ENCODE measurements around the gene WWOX. TPM values are rescaled to one million over a fixed set of nuclear protein-coding genes. Genes with fewer than 3 reads are reported as not detected.

Gene WWOX
- total RNA-seq, 1 donor from 2014 or later, result 8.6 TPM

GRCh38 chr16:79169239-79169638 lies 1069.8 kb downstream of the WWOX start:
- intact Hi-C loops (cut with DNase I), result no loop called here
- DNase-seq (ENCODE audit: low spot score), result no peak

- intact Hi-C loops (cut with DNase I), result no loop called here
- DNase-seq (ENCODE audit: low spot score), result no peak
Measured at GRCh38 chr16:79170555-79171246, 1071.2 kb downstream of the WWOX start.

DNA sequence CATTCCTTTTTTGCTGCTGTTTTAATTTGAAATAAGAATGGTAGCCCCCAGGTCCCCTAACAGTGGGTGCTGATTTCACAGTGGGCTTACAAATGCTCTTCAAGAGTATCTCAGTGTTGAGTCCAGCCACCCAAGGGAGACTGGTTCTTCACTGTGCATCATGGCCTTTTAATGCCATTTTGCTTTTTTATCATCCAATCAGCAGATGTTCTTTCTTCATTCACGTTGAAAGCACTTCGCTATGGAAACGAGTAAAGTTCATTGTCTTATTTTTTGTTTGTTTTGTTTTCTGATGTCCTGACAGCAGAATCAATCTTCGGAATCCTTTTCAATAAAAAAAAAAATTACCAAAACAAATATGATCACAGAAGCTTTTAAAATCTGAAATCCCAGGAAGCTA lies 1072.0 kb downstream of the WWOX start:
- intact Hi-C loops (cut with DNase I), result no loop called here
- DNase-seq (ENCODE audit: low spot score), result no peak

- DNase-seq (ENCODE audit: low spot score), result no peak
- intact Hi-C loops (cut with DNase I), result no loop called here
Measured at GRCh38 chr16:79171931-79172705, 1072.7 kb downstream of the WWOX start.

DNA sequence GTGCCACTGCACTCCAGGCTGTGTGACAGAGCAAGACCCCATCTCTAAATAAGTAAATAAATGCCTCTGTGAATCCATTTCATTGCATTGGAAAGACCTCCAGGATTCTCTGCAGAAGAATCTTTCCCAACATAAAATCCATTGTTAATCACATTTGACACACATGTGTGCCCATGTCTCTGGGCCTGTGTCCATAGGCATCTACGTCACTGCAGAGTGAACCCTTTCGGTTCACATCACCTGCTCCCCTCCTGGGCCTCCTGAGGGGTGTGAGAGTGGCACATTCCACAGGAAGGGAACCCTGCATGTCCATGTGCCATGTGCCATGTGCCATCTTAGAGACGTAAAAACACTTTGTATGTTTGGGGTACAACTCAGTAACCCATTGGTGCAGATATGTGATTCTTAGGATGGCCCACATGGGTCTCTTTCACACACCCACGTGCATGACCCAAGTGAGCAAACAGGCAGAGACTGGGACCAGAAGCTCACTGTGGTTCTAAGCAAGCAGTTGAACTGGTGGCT lies 1073.6 kb downstream of the WWOX start:
- intact Hi-C loops (cut with DNase I), result no loop called here
- no peak for DNase-seq (ENCODE audit: low spot score)

DNA sequence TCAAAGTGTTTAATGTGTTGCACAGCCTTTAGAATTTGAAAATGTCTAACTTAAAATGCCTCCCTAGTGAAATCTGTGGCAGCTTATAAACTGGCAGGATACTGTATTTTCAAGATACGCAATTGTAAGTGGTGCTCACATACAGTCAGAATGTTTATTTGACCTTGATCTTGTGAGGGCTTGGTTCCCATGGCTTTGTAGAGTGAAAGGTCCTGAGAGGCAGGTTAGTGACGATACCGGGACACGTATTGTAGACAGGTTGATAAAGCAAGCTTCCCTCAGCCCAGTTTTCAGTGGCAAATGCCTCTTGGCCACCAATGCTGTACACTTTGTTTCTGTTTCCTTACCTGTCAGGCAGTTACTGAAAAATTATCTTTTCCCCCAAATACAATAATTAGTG lies 1074.5 kb downstream of the WWOX start:
- no peak for DNase-seq (ENCODE audit: low spot score)

GRCh38 chr16:79175286-79176057 lies 1076.0 kb downstream of the WWOX start:
- intact Hi-C loops (cut with DNase I), result no loop called here
- no peak for DNase-seq (ENCODE audit: low spot score)

More for the DNA sequence above, 1074.5 kb downstream of the WWOX start:
- intact Hi-C loops (cut with DNase I), result no loop called here

DNA sequence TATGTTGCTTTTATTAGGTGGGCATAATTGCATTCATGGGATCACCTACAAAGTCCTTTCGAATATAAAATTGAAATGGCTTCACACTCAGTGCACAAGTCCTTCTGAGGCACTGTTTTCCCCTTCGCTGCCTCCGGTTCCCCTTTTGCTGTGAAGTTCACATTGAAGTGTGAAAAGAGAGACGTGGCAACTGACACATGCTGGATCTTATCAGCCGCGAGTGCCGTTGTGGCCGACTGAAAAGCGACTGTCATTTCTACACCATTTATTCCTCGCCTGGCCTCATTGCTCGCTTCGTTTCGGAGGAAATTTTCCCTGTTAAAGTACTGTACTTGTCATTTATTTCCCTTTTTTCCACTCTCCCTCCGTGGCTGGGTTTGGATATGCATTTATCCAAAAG lies 1077.6 kb downstream of the WWOX start:
- no peak for DNase-seq (ENCODE audit: low spot score)
- intact Hi-C loops (cut with DNase I), result no loop called here

- intact Hi-C loops (cut with DNase I), result no loop called here
- no peak for DNase-seq (ENCODE audit: low spot score)
Measured at GRCh38 chr16:79181419-79181818, 1082.0 kb downstream of the WWOX start.

DNA sequence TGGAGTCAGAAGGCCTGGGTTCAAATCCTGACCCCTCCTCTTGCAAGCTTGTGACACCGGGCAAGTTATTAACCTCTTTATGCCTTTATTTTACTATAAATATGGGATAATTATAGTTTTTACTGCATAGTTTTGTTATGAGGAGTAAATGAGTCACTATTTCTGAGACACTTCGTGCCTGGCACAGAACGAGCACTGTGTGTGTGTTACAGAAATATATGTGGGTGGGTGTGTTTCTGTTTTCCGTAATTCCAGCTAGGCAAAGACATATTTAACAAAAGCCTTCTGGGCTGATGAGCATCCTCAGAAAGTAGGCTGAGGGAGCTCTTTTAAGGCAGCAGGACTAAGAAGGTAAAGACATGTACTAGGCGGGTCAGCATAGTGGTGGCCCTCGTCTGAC lies 1083.2 kb downstream of the WWOX start:
- intact Hi-C loops (cut with DNase I), result no loop called here
- no peak for DNase-seq (ENCODE audit: low spot score)

GRCh38 chr16:79183571-79183970 lies 1084.1 kb downstream of the WWOX start:
- intact Hi-C loops (cut with DNase I), result no loop called here
- no peak for DNase-seq (ENCODE audit: low spot score)

DNA sequence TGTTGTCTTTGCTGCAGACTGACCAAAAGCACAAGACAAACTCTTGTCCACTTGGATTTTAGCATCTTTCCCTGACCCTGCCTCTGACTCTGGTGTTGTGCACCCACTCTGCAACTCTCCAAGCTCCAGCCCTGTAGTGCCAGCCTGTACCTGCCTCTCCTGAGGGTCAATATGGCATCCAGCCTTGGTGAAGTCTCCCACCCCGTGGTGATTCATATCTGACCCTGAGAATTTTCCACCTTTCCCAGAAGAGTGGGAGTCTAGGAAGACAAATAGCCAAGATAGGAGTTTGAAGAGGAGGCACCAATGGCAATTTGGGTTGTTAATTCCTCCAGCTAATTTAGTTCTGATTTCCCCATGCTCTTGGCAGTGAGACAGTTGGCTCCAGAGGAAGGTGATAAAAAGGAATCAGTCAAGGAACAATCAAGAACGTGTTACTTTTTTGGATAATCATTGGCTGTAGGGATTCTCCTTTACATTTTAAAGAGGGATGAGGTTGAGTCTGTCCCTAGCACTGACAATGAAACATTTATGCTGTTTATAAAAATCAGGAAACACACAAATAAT lies 1085.1 kb downstream of the WWOX start:
- DNase-seq (ENCODE audit: low spot score), result no peak
- intact Hi-C loops (cut with DNase I), result no loop called here

GRCh38 chr16:79185711-79186110 lies 1086.3 kb downstream of the WWOX start:
- intact Hi-C loops (cut with DNase I), result no loop called here
- no peak for DNase-seq (ENCODE audit: low spot score)

GRCh38 chr16:79186196-79186595 lies 1086.7 kb downstream of the WWOX start:
- no peak for DNase-seq (ENCODE audit: low spot score)
- intact Hi-C loops (cut with DNase I), result no loop called here

DNA sequence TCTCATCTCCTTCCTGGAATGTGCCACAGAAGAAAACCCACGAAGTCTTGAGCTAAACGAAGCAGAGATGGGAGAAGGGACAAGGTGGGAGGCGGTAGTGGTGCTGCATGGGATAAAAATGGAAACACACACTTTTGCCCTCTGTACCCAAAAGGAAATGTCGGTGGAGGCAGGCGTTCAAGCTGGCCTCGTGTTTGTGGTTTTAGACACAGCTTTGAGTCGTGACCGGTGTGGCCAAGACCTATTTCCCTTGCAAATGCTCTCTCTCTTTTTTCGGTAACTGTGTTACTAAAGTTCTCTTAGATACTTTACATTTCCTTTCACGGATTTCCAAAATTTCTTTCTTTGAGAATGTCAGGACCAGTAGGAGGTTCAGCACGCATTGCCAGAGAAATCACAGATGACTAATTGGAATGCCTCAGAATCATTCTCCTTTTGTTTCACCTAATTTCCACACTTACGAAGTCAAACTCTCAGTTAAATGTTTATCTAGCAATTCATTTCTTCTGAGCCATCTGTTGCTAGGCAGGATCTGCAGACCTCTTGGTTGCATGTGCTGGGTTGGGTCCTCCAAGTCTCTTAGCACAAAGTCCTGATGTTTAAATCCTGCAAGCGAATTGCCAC lies 1088.8 kb downstream of the WWOX start:
- intact Hi-C loops (cut with DNase I), result no loop called here
- no peak for DNase-seq (ENCODE audit: low spot score)

DNA sequence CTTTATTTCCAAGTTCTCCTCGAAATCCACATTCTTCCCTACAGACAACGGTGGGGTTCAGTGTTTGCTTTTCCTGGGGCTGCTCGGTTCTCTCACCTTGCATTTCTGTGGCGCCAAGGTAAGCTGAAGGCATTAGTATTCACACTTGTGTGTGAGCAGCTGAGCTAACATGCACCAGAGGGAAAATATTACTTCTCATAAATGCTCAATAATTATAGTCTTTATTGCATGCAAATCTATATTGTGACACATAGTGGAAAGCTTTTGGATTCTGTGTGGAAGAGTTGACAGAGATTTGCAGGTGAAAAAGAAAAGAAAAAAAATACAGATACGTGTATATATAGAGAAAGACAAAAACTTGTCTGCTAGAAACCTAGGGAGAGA lies 1089.3 kb downstream of the WWOX start:
- intact Hi-C loops (cut with DNase I), result no loop called here
- DNase-seq (ENCODE audit: low spot score), result no peak

- intact Hi-C loops (cut with DNase I), result no loop called here
Measured at GRCh38 chr16:79190542-79190941, 1091.1 kb downstream of the WWOX start.

GRCh38 chr16:79191933-79192332 lies 1092.5 kb downstream of the WWOX start:
- no peak for DNase-seq (ENCODE audit: low spot score)
- intact Hi-C loops (cut with DNase I), result no loop called here

More at GRCh38 chr16:79190542-79190941, 1091.1 kb downstream of the WWOX start:
- DNase-seq (ENCODE audit: low spot score), result no peak

DNA sequence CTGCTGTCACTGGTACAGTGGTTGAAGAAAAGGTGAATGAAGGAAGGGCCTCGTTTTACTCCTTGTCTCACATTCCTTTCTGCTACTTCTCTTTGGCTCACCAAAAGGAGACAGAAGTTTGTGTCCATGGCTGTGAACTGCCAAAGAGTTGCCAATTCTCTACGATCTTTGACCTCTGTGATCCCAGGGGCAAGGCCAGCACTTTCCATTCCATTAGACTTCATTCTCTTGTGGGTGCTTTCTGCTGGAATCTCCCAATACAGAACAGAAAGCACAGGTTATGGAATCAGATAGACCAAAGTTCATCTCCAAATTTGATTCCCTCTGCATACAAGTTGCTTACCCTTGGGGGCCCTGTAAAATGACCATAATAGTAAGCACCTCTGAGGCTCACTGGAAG lies 1093.5 kb downstream of the WWOX start:
- intact Hi-C loops (cut with DNase I), result no loop called here
- no peak for DNase-seq (ENCODE audit: low spot score)

- intact Hi-C loops (cut with DNase I), result no loop called here
- DNase-seq (ENCODE audit: low spot score), result no peak
Measured at GRCh38 chr16:79194291-79194690, 1094.8 kb downstream of the WWOX start.
